ENCODE results near the gene PIGP.

DNA sequence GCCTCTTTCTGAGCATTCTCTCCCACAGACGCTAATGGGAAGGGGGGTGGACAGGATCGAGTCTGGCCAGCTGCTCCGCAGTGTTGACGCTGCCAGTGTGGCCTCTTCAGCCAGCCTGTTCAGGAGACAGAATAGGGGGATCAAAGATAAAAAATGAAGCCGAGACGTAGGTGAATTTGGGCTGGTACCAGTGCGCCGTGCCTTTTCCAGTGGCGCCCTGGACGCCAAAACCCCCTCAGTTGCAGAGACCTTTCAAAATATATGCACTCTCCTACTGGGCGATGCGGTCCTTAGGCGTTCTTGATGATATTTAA lies 1.3 kb upstream of the PIGP start:
- TF ChIP-seq MAX (IDR thresholded peaks at IDR 0.05; ENCODE audit: insufficient read depth, insufficient read length) = no peak
- TF ChIP-seq CTCF (IDR thresholded peaks at IDR 0.05; ENCODE audit: extremely low read depth in 1 of 2, insufficient read depth in 1 of 2, low read depth in 1 of 2, low read length in 2 of 2) = no peak
- no peak for TF ChIP-seq POLR2A (IDR thresholded peaks at IDR 0.05; ENCODE audit: low read depth, low read length)
- no peak for TF ChIP-seq POLR2AphosphoS5 (IDR thresholded peaks at IDR 0.05; ENCODE audit: insufficient read depth, low read depth, low read length)
- TF ChIP-seq EZH2 (IDR thresholded peaks at IDR 0.05; ENCODE audit: borderline replicate concordance, low read depth, low read length, severe bottlenecking) = no peak
- no peak for TF ChIP-seq JUN (IDR thresholded peaks at IDR 0.05; ENCODE audit: borderline replicate concordance, insufficient read depth, insufficient read length, low read depth)
- TF ChIP-seq FOS (IDR thresholded peaks at IDR 0.05; ENCODE audit: borderline replicate concordance, insufficient read depth, low read length) = no peak

All from endothelial cell of umbilical vein (primary cell).